Measurements from ENCODE around the gene ARL17A. TPM values are rescaled to one million over a fixed set of nuclear protein-coding genes. Genes with fewer than 3 reads are reported as not detected.
A peak's percentile ranks its signal among the peaks of the same experiment; 100 is the strongest.
"Not testable (repeated sequence)": the region's sequence is repeated elsewhere in the genome, so short reads cannot be mapped to it uniquely, and the experiment has no call there.

ARL17A gene
- total and polyA plus RNA-seq, 2 of the 4 experiments (the other 2 are of a cell fraction), result 1.4 to 7.9 TPM

DNA sequence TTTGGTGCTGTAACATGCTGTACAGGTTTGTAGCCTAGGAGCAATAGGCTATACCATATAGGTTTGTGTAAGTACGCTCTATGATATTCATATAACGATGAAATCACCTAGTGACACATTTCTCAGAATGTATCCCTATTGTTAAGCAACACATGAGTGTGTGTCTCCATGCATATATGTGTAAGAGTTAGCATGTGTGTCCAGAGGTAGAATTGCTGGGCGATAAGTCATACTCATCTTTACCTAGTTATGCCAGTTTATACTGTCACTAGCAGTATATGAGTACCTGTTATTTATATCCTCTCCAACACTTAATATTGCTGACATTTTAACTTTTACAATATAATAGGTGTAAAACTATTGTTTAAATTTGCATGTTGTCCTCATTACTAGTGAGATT lies 21.3 kb upstream of the ARL17A start:
- H3K79me1 ChIP-seq (ENCODE audit: low read depth in 1 of 2, low read length in 2 of 2); H3K27ac ChIP-seq (ENCODE audit: insufficient read depth, low read length); H3K4ac ChIP-seq (ENCODE audit: low read depth, low read length); H2BK5ac ChIP-seq (ENCODE audit: low read depth, low read length, poor library complexity, severe bottlenecking); H3K56ac ChIP-seq (ENCODE audit: extremely low read depth, insufficient read depth, low read length); dilution Hi-C loops (cut with HindIII; ENCODE audit: low sequenced_read_pairs, unreplicated experiment); H3K9me3 ChIP-seq (ENCODE audit: control insufficient read depth, insufficient read depth, low read length); H2AFZ ChIP-seq (replicated peaks; ENCODE audit: low read length, poor library complexity); H4K8ac ChIP-seq (ENCODE audit: low read depth in 2 of 2, low read length in 2 of 2); H3K14ac ChIP-seq (replicated peaks; ENCODE audit: low read depth, low read length); H3K18ac ChIP-seq (ENCODE audit: low read depth, low read length); H2BK120ac ChIP-seq (ENCODE audit: low read depth, low read length); H3K9ac ChIP-seq (ENCODE audit: low read depth, low read length); H4K91ac ChIP-seq (ENCODE audit: insufficient read depth, low read depth, low read length); CTCF ChIA-PET; H4K20me1 ChIP-seq (ENCODE audit: insufficient read depth, low read length); H3K36me3 ChIP-seq (ENCODE audit: control insufficient read depth, insufficient read depth, low read length); H2AK9ac ChIP-seq (replicated peaks; ENCODE audit: low read depth, low read length, poor library complexity); H2AK5ac ChIP-seq (ENCODE audit: low read depth, low read length); DNase-seq; ATAC-seq (ENCODE audit: low read depth); intact Hi-C loops (cut with micrococcal nuclease); H3K4me1 ChIP-seq (ENCODE audit: control insufficient read depth, insufficient read depth, low read length); POLR2A ChIA-PET (ENCODE audit: unreplicated experiment); in situ Hi-C loops (cut with MboI; ENCODE audit: low sequenced_read_pairs); H3K23ac ChIP-seq (ENCODE audit: low read depth, low read length); H3K4me2 ChIP-seq (ENCODE audit: low read depth, low read length); H3K4me3 ChIP-seq (ENCODE audit: insufficient read depth, low read depth, low read length); H3K9me1 ChIP-seq (ENCODE audit: insufficient read depth, low read length); H2BK20ac ChIP-seq (ENCODE audit: low read depth, low read length); H2BK15ac ChIP-seq (ENCODE audit: low read depth, low read length); BruUV-seq (replicated peaks); H4K5ac ChIP-seq (ENCODE audit: low read depth, low read length); H3K27me3 ChIP-seq (ENCODE audit: control insufficient read depth, insufficient read depth, low read length): not testable (repeated sequence)
- no CpG with 5 or more reads among the region's 3 CpGs for WGBS, 2 experiments (ENCODE audit: extremely low coverage in 2 of 2, insufficient read length in 1 of 2)

GRCh38 chr17:46598344-46598931 lies 18.9 kb upstream of the ARL17A start:
- POLR2A ChIA-PET (ENCODE audit: unreplicated experiment); H4K20me1 ChIP-seq (ENCODE audit: insufficient read depth, low read length); H3K23ac ChIP-seq (ENCODE audit: low read depth, low read length); H3K4me3 ChIP-seq (ENCODE audit: insufficient read depth, low read depth, low read length); H2BK5ac ChIP-seq (ENCODE audit: low read depth, low read length, poor library complexity, severe bottlenecking); H4K5ac ChIP-seq (ENCODE audit: low read depth, low read length); H4K8ac ChIP-seq (ENCODE audit: low read depth in 2 of 2, low read length in 2 of 2); H3K14ac ChIP-seq (replicated peaks; ENCODE audit: low read depth, low read length); H3K79me1 ChIP-seq (ENCODE audit: low read depth in 1 of 2, low read length in 2 of 2); H3K4ac ChIP-seq (ENCODE audit: low read depth, low read length); H3K9me3 ChIP-seq (ENCODE audit: control insufficient read depth, insufficient read depth, low read length); H3K9me1 ChIP-seq (ENCODE audit: insufficient read depth, low read length); H3K18ac ChIP-seq (ENCODE audit: low read depth, low read length); H2AFZ ChIP-seq (replicated peaks; ENCODE audit: low read length, poor library complexity); H3K36me3 ChIP-seq (ENCODE audit: control insufficient read depth, insufficient read depth, low read length); H3K4me1 ChIP-seq (ENCODE audit: control insufficient read depth, insufficient read depth, low read length); H4K91ac ChIP-seq (ENCODE audit: insufficient read depth, low read depth, low read length); H3K9ac ChIP-seq (ENCODE audit: low read depth, low read length); H3K27ac ChIP-seq (ENCODE audit: insufficient read depth, low read length); BruUV-seq (replicated peaks); in situ Hi-C loops (cut with MboI; ENCODE audit: low sequenced_read_pairs); H3K56ac ChIP-seq (ENCODE audit: extremely low read depth, insufficient read depth, low read length); intact Hi-C loops (cut with micrococcal nuclease); dilution Hi-C loops (cut with HindIII; ENCODE audit: low sequenced_read_pairs, unreplicated experiment); CTCF ChIA-PET; H2AK5ac ChIP-seq (ENCODE audit: low read depth, low read length); DNase-seq; H2BK15ac ChIP-seq (ENCODE audit: low read depth, low read length); H2AK9ac ChIP-seq (replicated peaks; ENCODE audit: low read depth, low read length, poor library complexity); H3K27me3 ChIP-seq (ENCODE audit: control insufficient read depth, insufficient read depth, low read length); H3K4me2 ChIP-seq (ENCODE audit: low read depth, low read length); H2BK120ac ChIP-seq (ENCODE audit: low read depth, low read length); H2BK20ac ChIP-seq (ENCODE audit: low read depth, low read length): not testable (repeated sequence)
- peak; percentile 63 for ATAC-seq (ENCODE audit: low read depth)
- WGBS, 2 experiments (ENCODE audit: extremely low coverage in 2 of 2, insufficient read length in 1 of 2), result no CpG with 5 or more reads among the region's 3 CpGs

Data from IMR-90 (cell line).